ENCODE results near the gene SERPINB13. TPM values are rescaled to one million over a fixed set of nuclear protein-coding genes. Genes with fewer than 3 reads are reported as not detected.
"Not testable (repeated sequence)": the region's sequence is repeated elsewhere in the genome, so short reads cannot be mapped to it uniquely, and the experiment has no call there.

Gene SERPINB13
- total RNA-seq, 1 donor from 2014 or later = not detected

DNA sequence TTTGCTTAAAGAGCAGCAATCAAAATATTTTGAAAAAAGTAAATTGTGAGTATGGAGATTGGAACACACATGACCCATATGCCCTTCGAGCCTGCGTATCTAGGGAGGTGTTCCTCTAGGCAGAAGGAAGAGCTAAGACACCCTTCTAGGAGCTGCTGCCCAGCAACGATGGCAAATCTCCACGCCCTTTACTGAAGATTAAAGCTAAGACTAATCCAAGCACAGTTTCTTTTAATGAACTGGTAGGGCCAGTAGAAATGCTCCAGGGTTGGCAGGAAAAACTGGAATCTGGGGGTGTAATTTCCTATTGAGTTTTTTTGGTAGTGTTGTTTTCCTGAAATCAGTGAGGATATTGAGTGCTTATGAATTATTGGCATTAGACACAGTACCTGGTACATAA, 712 bp upstream of the SERPINB13 start:
- intact Hi-C loops (cut with DNase I) = no loop called here
- DNase-seq (ENCODE audit: low spot score) = no peak

DNA sequence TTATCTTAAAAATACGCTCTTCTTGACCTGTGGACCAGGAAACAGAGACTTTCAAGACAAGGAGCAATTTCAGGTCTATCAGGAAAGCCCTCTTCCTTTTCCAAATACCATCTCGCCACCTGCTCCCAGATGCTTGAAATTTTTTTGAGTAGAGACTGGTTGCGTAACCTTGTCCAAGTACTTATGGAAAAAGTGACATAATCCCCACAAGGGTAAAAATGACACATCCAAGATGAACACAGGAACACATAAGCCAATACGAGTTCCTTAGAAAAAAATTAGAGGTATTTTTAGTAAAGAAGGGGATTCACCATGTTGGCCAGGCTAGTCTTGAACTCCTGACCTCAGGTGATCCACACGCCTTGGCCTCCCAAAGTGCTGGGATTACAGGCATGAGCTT, 1.8 kb downstream of the SERPINB13 start:
- intact Hi-C loops (cut with DNase I) = no loop called here
- DNase-seq (ENCODE audit: low spot score) = no peak

GRCh38 chr18:63590373-63590772, 3.2 kb downstream of the SERPINB13 start:
- no peak for DNase-seq (ENCODE audit: low spot score)
- intact Hi-C loops (cut with DNase I) = no loop called here

DNA sequence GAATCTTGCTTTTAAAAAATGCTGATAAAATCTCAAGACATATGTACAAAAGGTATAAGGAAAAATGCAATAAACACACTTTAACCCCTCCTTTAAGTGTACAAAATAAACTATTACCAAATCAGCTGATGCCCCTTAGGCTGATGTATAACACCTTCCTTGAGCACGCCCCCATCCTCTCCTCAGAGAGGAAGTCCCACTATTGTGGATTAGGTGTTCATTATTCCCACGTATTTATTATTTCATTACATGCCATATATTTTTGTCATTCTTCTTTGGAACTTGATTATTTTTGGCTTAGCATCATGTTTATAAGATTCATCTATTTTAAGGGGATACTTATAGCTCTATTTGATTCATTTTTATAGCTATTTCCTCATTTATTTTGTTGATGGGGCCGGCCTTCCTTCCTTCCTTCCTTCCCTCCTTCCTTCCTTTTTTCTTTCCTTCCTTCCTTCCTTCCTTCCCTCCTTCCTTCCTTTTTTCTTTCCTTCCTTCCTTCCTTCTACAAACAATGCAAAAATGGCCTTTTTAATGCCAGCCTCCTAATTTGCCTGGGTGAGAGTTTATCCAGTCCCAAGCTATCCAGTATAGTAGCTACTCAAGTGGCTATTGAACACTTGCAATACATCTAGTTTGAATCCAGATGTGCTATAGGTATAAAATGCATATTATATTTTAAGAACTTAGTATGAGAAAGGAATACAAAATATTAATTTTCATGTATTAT, 4.0 kb downstream of the SERPINB13 start:
- no peak for DNase-seq (ENCODE audit: low spot score)
- intact Hi-C loops (cut with DNase I) = no loop called here

DNA sequence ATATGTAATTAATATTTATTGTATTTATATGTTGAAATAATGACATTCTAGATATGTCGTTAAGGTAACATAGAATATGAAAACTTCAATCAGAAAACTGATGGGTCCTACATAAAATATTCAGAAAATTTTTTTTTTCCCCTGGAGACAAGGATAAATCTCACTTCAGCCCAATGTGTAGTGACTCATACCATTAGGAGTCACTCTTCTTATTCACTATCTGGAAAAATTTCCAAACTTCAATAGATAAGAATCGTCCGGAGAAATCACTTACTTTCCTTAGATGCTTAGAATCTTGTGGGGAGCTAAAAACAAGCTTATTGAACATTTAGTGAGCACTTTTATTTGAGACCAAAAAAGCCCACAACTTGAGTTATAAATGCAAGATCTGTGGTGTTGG, 4.6 kb downstream of the SERPINB13 start:
- DNase-seq (ENCODE audit: low spot score) = no peak
- intact Hi-C loops (cut with DNase I) = no loop called here

- intact Hi-C loops (cut with DNase I) = no loop called here
Observed at GRCh38 chr18:63592471-63592870, 5.3 kb downstream of the SERPINB13 start.

GRCh38 chr18:63596964-63597363, 9.8 kb downstream of the SERPINB13 start:
- intact Hi-C loops (cut with DNase I) = no loop called here
- DNase-seq (ENCODE audit: low spot score) = no peak

More at GRCh38 chr18:63592471-63592870, 5.3 kb downstream of the SERPINB13 start:
- DNase-seq (ENCODE audit: low spot score) = no peak

GRCh38 chr18:63603355-63603754, 16.2 kb downstream of the SERPINB13 start:
- DNase-seq (ENCODE audit: low spot score) = no peak
- intact Hi-C loops (cut with DNase I) = no loop called here

DNA sequence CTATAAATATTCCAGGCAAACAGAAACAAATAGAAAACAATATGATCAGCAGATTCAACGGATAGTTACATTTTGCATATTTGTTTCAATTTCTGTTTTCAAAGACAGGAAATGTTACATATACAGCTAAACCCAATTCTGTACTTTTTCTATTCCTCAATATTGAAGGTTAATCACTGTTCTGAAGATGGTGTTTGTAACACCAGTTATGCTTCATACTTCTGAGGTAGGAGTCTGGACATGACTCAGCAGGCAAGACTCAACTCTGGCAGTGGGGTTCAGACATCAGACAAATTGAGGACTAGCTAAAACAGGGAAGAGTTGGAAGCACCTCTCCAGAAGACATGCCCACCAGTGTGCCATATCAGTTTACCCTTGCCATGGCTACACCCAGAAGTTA, 16.6 kb downstream of the SERPINB13 start:
- DNase-seq (ENCODE audit: low spot score) = no peak

DNA sequence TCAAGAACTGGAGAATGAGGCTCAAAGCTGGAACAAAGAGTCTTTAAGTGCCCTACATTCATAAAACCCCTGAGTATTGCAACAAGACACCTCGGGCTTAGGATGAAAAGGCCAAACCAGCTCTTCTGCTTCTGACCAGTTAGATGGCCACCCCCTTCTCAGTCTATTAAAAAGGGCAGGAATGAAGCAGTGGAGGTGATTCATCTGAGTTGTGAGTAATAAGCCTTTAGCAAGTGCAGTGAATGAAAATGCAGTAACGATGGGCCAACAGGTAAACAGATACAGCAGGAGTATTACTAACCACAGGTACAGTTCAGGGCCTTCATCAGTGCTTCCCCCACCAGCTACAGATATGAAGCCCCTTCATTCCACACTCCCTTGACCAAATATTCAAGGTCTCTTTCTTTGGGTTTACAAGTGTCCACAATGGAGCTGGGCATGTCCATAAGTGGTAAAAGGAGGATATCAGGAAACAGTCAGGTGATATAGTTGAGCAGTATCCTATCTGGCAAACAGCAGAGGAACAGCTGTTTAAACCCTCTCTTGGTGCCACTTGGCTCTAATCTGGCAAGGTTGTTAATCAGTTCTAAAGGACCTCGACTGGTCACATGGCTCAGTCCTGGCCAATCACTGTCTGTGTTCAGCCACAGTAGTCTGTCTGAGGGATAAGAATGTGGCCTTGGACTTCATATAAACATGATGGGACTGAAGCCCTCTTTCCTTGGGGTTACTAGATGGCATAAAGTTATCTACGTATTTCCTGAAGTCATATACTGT, 17.8 kb downstream of the SERPINB13 start:
- intact Hi-C loops (cut with DNase I) = no loop called here

More for the DNA sequence above, 16.6 kb downstream of the SERPINB13 start:
- intact Hi-C loops (cut with DNase I) = no loop called here

DNA sequence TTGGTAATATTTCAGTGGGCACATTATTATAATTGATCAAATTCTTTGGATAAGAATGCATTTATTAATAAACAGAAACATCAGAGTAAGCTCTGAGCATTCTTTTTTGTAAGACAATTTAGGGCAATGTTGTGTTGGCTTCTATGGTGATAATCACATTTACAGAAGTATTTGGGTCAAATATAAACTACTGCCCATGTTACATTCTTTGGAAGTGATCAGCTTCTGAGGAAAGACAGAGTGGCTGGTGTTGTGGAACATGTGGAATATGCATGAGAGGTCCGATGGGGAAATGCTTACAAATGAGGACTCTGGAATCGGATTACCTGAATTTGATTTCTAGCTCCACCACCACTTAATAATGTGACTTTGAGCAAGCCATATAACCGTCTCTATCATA, 19.4 kb downstream of the SERPINB13 start:
- intact Hi-C loops (cut with DNase I) = no loop called here

More for the DNA sequence above, 17.8 kb downstream of the SERPINB13 start:
- no peak for DNase-seq (ENCODE audit: low spot score)

GRCh38 chr18:63613420-63613819, 26.3 kb downstream of the SERPINB13 start:
- DNase-seq (ENCODE audit: low spot score) = no peak
- intact Hi-C loops (cut with DNase I) = no loop called here

More for the DNA sequence above, 19.4 kb downstream of the SERPINB13 start:
- no peak for DNase-seq (ENCODE audit: low spot score)

DNA sequence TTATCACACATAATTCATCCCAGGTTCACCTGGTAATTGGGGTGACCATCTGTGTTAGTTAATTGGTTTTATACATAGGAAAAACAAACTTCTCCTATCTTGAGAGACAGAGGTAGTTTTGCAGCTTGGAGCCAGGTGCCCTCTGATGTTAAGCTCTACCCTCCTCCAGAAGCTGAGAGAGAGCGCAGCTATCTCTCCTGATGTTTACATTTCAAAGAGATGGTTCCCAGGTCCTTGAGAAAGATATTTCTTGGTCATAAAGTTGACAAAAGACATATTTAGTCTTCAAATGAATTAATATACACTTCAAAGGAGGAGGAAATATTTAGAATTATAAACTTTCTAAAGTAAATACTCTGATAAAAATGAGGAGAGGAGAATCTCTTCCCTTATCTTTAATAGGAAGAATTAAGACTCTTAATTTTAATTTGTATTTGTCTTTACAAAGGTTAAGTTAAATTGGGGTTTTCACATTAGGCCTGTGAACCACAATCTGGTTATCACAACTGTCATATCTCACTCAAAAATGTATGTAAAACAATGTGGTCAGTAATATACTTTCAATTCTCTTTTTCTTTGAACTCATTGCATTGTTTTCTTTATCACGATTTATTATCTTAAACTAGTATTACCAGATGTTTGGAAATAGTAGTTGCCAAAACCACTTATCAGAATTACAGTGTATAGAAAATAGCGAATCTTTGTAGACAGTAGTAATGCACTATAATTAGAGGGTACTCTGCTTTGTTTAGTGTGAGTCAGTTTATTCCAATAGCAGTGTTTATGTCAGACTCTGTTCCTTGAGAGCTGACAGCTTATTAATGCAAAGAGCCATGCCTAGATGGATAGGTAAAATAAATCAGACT, 30.1 kb downstream of the SERPINB13 start:
- intact Hi-C loops (cut with DNase I) = no loop called here
- no peak for DNase-seq (ENCODE audit: low spot score)

GRCh38 chr18:63617915-63618234, 30.7 kb downstream of the SERPINB13 start:
- intact Hi-C loops (cut with DNase I) = no loop called here
- DNase-seq (ENCODE audit: low spot score) = no peak

DNA sequence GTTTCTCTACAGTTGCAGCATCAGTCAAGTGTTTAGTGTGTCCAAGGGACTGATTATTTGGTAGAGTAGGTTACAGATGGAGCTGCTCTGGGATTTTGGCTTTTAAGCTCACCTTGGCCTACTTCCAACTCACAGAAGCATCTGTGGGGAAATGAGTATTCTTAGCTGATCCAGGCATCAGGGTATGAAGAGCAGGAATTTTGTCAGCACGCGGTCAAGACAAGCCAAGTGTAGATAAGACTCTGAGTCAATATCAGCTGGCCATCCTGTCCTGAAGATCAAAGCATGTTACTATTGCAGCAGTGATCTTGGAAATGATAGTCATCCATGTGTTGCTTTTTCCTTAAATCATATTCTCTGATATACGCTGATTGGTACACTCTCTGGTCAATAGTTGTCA, 32.5 kb downstream of the SERPINB13 start:
- DNase-seq (ENCODE audit: low spot score) = no peak
- intact Hi-C loops (cut with DNase I) = no loop called here

GRCh38 chr18:63624863-63625262, 37.7 kb downstream of the SERPINB13 start:
- no peak for DNase-seq (ENCODE audit: low spot score)
- intact Hi-C loops (cut with DNase I) = no loop called here

- intact Hi-C loops (cut with DNase I) = no loop called here
- no peak for DNase-seq (ENCODE audit: low spot score)
Observed at GRCh38 chr18:63626431-63626830, 39.3 kb downstream of the SERPINB13 start.

DNA sequence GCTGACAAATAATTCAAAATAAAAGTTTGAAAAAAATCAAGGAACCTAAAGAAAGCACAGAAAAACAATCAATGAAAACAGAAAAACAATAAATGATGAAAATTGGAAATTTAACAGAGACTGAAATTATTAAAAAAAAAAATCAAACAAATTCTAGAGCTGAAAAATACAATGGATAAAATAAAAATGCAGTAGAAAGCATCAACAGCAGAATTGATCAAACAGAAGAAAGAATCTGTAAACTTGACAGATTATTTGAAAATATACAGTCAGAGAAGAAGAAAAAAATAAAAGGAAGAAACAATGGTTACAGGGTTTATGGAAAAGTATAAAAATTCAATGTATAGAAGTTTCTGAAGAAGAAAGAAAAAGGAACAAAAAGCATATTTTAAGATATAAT, 40.7 kb downstream of the SERPINB13 start:
- no peak for DNase-seq (ENCODE audit: low spot score)
- intact Hi-C loops (cut with DNase I) = no loop called here

- intact Hi-C loops (cut with DNase I) = no loop called here
- DNase-seq (ENCODE audit: low spot score) = no peak
Observed at GRCh38 chr18:63637703-63638102, 50.6 kb downstream of the SERPINB13 start.

DNA sequence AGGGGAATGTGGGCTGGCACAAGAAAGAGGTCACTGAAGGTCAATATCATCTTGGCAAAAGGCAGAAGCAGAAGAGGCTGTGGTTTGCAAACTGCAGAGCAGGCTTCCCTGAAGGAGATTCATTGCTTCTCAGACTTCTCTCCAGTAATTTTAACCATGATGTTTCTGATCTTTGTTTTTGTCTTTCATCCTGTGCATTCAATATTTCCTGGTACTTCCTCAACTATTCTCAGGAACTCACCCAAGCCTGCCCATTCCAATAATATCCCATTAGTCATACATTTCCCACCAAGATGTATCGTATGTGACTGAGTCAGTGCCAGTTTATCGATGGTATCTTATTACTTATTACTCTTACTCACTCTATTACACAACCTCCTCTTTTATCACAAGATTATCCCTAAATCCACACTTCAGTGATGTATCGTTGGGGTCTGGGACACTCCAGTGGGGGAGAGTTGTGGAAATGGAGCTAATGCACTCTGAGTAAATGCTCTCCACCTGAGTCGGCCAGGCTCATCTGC, 54.1 kb downstream of the SERPINB13 start:
- intact Hi-C loops (cut with DNase I); DNase-seq (ENCODE audit: low spot score): not testable (repeated sequence)

All from cardiac septum (tissue), 1 donor.